HG03558 (cell line): ENCODE data around the gene SCAI.
"Not testable (repeated sequence)": the region's sequence is repeated elsewhere in the genome, so short reads cannot be mapped to it uniquely, and the experiment has no call there.

ENCODE experiments used
- ATAC-seq: cut with Tn5 transposase; IDR thresholded peaks from one replicate; pipeline ENCODE4 v1.9.1; 2021; ENCODE audit warnings: moderate number of reproducible peaks; ENCODE audit not compliant: unreplicated experiment; ENCODE audit errors: extremely low read depth

The SCAI gene

DNA sequence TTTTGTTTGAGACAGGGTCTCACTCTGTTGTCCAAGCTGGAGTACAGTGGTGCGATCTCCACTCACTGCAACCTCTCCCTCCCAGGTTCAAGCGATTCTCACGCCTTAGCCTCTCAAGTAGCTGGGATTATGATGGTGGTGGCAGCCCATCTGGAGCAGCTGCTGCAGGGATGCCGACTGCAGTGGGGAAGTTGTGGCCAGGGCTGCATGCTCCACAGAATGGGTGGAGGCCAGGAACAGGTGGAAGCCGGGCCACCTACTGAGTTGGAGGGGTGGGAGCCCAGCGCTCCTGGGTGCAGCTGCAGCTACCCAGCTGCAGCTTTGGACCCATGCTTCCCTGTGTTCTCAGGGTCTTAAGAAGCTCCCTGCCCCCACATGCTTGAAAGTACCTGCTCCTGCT, 99.7 kb downstream of the SCAI start:
- ATAC-seq: no peak

DNA sequence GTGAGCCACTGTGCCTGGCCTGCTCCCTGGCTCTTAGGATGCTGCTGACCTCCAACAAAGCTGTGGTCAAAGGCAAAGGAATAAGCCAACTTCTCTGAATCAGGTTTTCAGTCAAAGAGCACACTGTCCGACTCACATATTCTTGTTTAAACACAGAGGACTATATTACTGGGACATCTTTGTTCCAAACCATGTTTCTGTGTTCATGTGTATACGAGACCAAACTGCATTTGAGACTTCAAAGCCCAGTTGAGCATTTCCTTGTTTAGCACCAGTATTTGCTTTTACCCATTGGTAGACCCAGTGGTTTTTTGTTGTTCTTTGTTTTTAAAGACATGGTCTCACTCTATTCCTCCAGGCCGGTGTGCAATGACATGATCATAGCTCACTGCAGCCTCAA, 100.2 kb downstream of the SCAI start:
- ATAC-seq: no peak

GRCh38 chr9:125038166-125038565, 105.2 kb downstream of the SCAI start:
- ATAC-seq: no peak

- ATAC-seq: no peak
Measured at GRCh38 chr9:125028041-125028440, 115.3 kb downstream of the SCAI start.

GRCh38 chr9:125024917-125025316, 118.4 kb downstream of the SCAI start:
- no peak for ATAC-seq

- ATAC-seq: no peak
Measured at GRCh38 chr9:125021069-125021468, 122.3 kb downstream of the SCAI start.

- ATAC-seq: not testable (repeated sequence)
Measured at GRCh38 chr9:125015655-125016054, 127.7 kb downstream of the SCAI start.

GRCh38 chr9:125012013-125012412, 131.3 kb downstream of the SCAI start:
- not testable (repeated sequence) for ATAC-seq

- no peak for ATAC-seq
Measured at GRCh38 chr9:125008599-125008998, 134.7 kb downstream of the SCAI start.

DNA sequence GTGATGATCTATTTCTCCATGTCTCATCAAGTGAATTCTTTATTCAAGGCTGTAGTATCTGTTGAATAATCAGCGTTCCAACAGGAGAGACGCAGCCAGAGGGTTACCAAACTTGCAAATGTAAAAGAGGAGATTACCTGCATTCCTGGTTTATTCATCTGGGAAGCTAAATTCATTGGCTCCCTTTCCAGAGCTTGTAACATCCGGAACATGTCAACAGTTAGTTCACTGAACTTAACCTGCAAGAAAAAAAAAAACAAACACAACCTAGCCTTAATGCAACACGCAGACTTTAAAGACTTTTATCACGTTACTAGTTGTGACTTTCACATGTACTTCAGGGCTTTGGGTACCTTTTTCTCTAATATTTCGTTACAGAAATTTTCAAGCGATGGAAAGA, 140.0 kb downstream of the SCAI start:
- no peak for ATAC-seq

DNA sequence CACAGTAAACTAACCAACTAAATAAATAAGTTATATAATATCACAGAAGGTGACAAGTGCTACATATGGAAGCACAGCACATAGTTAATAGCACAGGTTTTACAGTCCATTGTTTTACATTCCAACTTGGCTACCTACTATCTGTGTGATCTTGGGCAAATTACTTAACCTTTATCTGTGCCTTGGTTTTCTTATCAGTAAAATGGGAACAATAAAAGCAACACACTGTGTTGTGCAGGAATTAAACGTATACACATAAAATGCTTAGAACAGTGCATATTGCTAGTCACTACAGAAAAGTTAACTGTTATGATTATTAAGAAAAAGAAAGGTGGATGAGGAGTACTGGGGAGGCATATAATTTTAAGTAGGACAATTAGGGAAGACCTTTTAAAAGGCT, 159.6 kb downstream of the SCAI start:
- ATAC-seq: no peak

DNA sequence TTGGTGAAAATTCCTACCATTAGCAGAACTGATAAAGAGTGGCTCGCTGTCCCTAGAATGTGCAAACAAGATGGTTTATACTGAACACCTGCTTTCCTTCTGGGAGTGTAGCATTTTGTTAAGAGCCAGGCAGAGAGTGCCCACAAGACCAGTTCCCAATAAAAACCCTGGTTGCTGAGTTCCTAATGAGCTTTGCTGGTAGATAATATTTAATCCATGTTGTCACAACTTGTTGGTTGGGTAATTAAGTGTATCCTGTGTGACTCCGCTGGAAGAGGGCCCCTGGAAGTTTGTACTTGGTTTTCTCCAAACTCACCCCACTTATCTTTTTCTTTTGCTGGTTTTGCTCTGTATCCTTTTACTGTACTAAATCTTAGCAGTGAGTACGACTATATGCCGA, 162.9 kb downstream of the SCAI start:
- ATAC-seq: no peak

GRCh38 chr9:124975131-124975530, 168.2 kb downstream of the SCAI start:
- ATAC-seq: no peak

DNA sequence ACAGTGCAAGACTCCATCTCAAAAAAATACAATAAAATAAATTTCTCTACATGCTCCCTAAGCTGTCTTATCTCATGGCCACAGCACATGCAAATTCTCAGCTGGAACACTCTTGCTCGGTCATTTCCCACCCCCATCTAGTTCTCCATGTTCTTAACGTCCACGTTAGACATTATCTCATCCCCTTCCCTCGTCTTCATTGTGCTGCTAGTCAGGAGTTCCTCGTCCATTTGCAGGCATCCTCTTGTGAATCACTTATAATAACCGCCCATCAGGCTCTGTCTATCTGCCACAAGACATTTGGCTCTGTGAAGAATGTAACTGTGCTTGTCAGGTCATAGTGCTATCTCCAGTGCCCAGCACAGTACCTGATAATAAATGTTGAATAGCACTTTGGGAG, 169.5 kb downstream of the SCAI start:
- ATAC-seq: no peak

- ATAC-seq: no peak
Measured at GRCh38 chr9:124972241-124972770, 171.0 kb downstream of the SCAI start.

- no peak for ATAC-seq
Measured at GRCh38 chr9:124969401-124969800, 173.9 kb downstream of the SCAI start.

- no peak for ATAC-seq
Measured at GRCh38 chr9:124968238-124968637, 175.1 kb downstream of the SCAI start.

GRCh38 chr9:124965775-124966568, 177.4 kb downstream of the SCAI start:
- ATAC-seq: not testable (repeated sequence)

- ATAC-seq: no peak
Measured at GRCh38 chr9:124964604-124965003, 178.7 kb downstream of the SCAI start.

DNA sequence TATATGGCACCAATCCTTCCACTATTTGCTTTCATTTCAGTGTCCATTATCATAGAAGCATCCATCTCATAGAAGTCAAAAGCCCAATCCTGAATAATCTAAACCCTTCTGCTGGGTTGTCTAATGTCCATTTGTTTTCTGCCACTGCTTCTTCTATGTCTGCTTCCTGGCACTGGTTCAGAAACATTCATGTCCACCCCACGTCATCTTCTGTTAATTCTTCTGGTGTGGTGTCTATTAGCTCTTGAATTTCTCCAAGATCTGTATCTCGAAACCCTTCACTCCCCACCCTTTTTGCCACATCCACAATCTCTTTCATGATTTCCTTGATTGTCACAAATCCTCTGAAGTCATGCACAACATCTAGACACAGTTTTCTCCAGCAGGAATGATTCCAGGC, 179.3 kb downstream of the SCAI start:
- ATAC-seq: no peak

GRCh38 chr9:124960409-124960752, 182.9 kb downstream of the SCAI start:
- ATAC-seq: no peak
